ENCODE measurements around the gene LMBR1.

The LMBR1 gene

DNA sequence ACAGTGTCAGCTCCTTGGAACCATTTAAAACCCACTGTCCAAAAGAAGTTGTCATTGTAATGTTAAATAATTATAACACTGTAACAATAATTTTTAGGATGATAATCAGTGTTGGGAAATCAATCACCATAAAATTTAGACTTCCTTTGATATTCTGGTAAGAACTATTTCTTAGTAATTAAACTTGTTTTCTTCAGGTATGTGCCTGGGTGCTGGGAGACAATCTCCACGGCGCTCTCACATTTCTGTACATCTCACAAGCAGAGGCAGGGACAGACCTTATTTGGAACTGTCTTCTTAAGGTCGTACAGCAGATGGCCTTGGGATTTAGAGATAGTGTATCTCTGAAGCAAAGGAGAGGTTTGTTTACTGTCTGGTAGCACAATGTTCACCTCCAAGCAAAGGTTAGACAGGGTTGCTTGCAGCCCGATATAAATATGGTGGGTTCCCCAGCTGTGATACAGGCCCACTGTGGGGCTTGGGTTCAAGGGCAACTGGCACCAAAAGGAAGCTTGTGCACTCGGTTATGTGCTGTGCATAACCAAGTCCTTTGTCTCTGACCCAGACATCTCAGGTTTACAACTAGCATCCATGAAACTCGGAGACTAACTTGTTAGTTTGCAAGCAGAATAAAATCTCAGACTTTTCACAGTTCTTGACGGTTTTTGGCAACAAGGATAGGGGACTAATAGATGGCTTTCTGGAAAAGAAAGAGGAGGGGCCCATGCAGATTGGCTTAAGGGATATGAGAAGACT lies 126.9 kb downstream of the LMBR1 start:
- no peak for DNase-seq (ENCODE audit: insufficient read length, low spot score)
- no peak for FAIRE-seq

DNA sequence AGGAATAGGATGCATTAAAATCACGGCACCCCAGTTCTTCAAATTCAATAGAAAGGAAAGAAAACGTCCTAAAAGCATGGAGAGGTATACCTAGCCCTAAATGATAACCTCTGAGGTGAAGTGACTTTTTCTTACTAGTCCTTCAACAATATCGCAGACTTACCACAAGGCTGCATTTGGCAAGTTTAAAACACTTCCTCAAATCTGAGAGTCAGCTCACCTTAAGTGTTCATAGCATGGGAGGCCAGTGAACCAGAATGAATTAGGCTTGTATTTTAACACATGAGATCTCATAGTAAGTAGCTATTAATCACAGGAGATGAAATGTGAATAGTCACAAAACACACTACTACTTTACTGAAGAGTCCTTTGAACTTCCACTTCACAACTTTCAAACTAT lies 128.2 kb downstream of the LMBR1 start:
- no peak for FAIRE-seq
- no peak for DNase-seq (ENCODE audit: insufficient read length, low spot score)

DNA sequence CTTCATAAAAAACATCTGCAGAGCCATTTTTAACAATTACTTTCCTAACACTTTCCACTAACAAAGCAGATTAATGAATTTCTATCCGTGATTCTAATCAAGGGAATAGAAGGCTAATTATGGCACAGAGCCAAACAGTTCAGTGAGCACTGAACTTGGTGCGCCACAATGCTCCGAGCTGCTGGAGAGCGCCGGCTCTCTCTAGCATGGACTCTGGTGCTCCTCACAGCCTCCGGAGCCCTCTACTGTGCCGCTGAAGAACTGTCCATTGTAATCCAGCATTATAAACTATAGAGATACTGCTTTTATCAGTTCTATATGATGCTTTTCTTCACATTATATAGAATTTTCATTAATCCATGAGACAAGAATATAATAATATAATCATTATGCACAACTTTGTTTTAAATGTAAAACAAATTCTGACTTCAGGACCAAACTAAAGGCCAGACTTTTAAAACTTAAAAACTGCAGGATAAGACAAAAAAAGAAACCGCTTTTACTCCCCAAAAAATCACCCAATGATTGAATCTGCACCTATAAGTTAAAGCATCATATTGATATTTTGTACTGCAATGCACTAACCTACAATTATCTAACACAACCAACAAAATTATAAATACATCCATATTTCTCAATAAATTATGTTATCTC lies 128.8 kb downstream of the LMBR1 start:
- DNase-seq (ENCODE audit: insufficient read length, low spot score) = peak; percentile 24
- FAIRE-seq = no peak

DNA sequence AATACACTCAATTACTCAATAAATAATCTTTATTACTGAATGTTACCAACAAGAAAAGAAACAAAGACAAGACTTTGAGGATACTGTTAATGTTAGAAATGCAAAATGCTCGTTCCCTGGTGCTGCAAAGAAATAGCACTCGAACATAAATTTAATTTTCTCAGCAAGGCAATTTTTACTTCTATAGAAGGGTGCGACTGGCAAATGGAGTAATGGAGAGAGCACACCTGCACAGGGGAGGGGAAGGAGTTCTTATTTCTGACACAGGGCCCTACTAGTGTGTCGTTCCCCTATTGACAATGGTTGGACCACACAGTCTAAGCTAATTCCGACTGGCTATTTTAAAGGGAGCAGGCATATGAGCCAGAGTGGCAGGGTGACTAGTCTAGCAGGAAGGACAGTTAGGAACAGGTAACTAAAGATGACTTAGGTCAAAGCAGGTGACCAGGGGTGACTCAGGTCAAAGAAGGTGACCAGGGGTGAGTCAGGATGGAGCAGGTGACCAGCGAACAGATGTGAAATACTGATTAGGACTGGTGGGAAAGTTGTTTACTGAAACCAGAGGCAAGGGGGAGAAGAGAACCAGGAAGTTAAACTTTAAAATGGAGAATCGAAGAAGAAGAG lies 133.3 kb downstream of the LMBR1 start:
- FAIRE-seq (no peak), DNase-seq (ENCODE audit: insufficient read length, low spot score) (no peak)

DNA sequence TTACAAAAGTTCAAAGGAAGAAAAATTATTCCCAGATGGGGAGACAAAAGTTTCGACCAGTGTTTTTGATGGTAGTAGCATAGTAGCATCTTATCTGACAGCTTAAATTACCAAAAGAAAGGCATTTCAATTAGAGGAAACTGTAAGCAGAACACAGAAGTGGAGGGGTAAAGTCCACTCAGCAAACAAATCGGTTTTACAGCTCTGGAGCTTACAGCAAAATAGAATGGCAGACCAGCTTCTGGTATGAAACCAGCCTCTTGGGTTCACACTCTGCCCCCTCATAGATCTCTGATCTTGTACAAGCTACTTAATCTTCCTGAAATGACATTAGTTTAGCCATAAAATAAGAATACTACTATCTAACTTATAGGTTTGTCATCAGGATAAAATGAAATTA lies 133.8 kb downstream of the LMBR1 start:
- no peak for FAIRE-seq
- DNase-seq (ENCODE audit: insufficient read length, low spot score) = no peak

DNA sequence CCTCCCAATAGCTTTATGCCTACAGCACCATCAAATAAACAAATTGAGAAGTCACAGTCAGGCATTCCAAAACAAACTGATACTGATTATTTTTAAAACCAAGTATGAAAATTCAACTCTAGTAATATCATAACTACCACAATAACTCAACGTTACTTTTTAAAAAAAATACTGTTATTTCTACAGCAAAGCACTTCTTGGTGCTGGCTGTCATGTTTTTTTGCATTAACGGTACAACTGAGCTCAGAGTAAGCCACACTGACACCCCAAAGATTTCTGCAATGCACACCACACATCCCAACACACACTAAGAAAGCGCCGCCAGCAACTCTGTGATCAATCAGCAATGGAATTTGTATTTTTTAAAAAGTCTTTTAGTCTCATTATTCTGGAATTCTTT lies 138.8 kb downstream of the LMBR1 start:
- FAIRE-seq = no peak
- DNase-seq (ENCODE audit: insufficient read length, low spot score) = no peak

DNA sequence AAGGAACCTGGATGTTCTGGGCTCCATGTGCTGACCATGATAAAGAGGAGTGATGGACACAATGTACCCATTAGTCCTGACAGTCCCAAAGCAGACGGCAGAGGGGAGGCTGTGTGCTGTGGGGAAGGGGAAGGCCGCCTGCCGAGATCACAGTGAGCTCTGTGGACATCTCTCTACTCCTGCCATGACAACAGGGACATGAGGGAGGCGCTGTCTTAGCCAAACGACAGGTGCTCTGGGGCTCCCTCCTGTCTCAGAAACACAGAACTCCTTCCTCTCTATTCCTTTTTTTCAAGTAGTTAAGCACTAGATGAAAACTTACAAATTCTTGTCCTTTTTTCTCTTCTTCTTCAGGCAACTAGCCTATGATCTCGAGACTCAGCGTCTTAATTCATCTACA lies 139.4 kb downstream of the LMBR1 start:
- FAIRE-seq (no peak), DNase-seq (ENCODE audit: insufficient read length, low spot score) (no peak)

DNA sequence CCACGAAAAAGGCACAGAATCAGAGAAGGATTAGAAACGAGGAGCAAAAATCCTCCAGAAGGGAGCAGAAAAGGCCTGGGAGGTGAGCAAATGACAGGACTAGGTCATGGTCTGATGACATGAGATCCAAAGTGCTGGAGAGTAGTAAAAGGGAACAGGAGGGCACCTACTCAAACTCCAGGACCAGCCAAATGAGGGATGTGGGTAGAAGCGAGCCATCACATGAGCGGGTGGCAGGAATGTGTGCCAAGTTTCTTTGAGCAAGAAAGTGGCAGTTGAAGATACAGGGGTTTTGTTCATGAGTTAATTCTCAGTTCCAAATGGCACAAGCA lies 139.8 kb downstream of the LMBR1 start:
- no peak for FAIRE-seq
- DNase-seq (ENCODE audit: insufficient read length, low spot score) = no peak

DNA sequence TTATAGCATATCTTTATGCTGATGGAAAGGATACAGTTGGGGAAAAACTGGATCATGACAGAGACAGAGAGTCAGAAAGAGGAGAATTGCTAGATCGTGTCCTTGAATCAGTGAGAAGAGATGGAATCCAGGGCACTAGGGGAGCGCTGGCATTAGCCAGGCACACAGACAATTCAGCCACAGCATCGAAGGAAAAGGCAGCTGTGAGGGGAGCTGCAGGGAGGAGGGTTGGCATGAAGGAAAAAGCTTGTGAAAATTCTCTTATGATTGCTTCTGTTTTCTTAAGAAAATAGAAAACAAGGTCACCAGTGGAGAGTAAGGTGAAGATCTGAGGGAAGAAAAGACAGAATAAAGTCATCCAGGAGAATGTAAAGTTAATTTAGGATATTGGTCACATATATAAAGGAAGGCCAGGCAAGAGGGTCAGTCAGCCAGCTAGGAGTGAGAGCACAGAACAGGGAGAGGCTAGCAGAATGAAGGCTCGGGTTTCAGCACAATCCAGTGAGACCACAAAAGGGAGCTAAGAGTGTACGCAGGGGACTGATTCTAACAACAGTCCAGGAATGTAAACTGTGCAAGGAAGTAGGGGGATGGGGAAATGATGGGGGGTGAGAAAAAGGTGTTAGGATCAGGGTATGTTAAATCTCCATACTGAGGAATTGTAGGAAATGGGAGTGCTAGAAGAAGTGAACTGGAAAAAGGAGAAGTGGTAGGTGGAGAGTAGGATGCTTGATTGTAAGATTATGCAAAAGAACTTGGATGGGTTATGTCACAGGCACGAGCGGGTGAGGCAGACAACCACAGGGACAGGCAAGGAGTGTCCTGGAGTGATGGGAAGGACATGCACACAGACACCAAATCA lies 140.4 kb downstream of the LMBR1 start:
- DNase-seq (ENCODE audit: insufficient read length, low spot score) (no peak), FAIRE-seq (no peak)

DNA sequence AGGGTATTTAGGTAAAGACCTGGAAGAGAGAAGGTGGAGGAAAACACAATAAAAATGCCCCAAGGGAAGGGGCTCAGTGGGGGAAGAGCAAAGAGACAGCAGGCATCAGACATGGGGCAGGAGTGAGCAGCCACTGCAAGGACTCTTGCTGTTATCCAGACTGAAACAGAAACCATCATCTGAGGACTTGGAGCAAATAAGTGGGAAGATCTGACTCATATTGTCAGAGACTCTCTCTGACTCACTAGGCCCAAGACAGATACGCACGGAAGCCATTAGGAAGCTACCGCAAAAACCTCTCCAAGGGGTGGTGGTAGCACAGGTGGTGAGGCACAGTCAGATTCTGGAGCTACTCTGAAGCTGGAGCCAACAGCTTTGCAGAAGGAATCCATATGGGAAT lies 141.7 kb downstream of the LMBR1 start:
- FAIRE-seq (no peak), DNase-seq (ENCODE audit: insufficient read length, low spot score) (no peak)

DNA sequence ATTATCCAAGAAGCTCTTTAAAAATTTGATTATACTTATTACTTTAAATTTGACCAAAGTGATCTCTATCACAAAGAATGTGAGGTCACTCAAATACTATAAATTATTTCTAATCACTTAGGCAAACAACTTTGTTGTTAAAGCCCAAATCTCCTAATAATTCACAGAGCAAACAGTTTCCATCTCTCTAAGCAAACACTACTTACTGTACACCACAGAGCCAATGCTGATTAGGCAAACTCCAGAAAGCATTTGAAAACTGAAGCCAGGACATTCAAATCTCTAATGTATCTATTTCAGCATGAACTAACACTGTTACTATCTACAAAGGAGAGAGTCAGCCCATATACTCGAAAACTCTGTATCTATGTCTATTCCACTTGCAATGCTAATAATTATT lies 145.3 kb downstream of the LMBR1 start:
- FAIRE-seq (no peak), DNase-seq (ENCODE audit: insufficient read length, low spot score) (no peak)

DNA sequence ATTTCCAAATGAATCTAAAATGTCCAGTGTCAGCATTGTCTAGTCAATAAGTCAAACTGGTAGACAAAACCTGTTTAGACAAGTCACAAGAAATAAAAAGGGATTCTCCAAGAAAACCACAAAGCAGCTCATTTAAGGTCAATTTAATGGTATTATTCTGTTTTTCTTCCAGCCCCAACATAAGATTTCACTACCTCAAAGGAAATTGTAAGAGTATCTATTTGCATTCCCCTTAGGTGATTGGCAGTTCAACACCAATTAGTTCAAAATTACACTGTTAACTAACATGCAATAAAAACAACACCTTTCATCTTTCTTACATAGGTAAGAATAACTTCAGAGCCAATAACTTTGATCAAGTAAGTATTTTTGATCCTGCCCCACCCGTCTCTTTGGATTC lies 146.1 kb downstream of the LMBR1 start:
- DNase-seq (ENCODE audit: insufficient read length, low spot score) (no peak), FAIRE-seq (no peak)

DNA sequence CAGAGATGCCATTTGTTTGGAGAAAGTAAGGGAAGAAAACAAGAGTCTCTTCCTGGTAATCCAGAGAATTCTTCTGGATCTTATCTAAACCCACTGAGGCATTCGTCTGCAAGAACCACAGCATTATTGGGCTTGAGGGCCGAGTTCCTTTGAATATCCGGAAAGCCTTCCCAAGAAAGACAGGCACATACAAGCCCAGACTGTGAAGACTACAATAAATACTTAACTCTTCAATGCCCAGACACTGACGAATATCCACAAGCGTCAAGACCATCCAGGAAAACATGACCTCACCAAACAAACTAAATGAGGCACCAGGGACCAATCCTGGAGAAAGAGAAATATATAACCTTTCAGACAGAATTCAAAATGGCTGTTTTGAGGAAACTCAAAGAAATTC lies 153.4 kb downstream of the LMBR1 start:
- FAIRE-seq = no peak
- no peak for DNase-seq (ENCODE audit: insufficient read length, low spot score)

DNA sequence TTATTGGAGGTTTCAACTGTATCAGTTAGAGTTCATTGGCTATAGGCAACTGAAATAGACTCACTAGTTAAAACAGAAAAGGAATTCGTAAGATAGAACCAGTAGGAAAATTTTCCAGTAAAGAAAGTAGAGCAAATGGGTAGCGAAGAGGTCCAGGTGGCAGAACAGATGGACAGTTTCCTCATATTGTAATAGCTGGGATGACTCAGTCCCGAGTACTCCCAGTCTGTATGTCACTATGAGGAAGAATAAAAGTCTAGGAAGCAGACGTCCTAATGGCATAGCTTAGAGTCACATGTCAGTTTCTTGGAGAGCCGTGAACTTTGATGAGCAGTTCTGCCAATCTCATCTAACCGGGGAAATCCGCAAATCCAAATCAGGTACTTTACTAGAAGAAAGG lies 157.1 kb downstream of the LMBR1 start:
- FAIRE-seq = no peak
- no peak for DNase-seq (ENCODE audit: insufficient read length, low spot score)

DNA sequence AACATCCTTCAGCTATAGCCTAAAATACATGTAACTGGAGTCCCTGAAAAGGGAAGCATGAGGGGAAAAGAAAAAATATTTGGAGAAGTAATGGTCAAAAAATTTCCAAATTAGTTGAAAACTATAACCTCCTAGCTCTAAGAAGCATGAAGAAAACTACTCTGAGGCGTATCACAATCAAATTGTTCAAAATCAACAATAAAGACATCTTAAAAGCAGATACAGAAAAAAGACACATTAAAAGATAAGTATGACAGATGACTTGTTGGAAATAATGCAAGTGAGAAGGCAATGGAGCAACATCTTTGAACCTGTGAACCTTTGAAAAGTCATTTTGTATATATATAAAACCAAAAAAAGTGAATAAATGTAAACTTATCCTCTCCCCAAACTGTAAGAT lies 159.3 kb downstream of the LMBR1 start:
- DNase-seq (ENCODE audit: insufficient read length, low spot score) = no peak
- no peak for FAIRE-seq

DNA sequence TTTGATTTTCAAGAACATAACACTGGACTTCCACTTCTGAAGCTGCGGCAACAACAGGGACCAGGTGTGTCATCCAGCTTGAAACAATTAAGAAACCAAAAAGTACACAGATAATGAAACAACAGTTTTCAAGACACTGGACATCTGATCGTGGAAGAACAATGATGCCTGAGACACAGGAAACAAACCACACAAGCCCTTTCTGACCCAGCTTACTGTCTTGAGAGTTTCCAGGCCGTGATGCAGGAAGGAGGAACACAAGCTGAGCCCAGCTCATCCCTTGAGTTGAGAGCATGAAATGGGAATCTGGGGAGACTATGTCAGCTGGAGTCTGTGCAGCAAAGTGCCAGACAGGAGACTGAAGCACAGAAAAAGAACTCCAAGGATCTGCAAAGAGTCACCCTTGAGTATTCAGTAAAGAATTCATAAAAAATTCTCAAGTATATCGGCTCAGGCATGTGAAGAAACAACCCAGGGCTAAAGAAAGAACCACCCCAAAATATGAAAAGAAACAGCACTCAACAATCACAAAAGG lies 160.8 kb downstream of the LMBR1 start:
- FAIRE-seq = no peak

DNA sequence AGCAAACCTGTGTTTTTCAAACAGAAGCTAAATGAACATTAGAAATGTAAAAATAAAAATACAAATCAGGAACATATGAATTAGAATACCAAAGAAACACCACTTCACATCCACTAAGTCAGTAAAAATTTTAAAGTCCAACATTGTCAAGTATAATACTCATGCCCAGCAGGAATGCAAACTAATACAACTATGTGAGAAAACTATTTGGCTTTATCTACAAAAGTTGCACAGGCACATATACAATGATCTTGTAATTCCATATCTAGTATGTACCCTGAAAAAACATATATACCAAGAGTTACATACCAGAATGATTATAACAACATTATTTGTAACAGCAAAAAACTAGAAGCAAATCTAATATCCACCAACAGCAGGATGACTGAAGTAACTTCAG lies 161.3 kb downstream of the LMBR1 start:
- FAIRE-seq (no peak), DNase-seq (ENCODE audit: insufficient read length, low spot score) (no peak)

More for the DNA sequence above, 160.8 kb downstream of the LMBR1 start:
- no peak for DNase-seq (ENCODE audit: insufficient read length, low spot score)

DNA sequence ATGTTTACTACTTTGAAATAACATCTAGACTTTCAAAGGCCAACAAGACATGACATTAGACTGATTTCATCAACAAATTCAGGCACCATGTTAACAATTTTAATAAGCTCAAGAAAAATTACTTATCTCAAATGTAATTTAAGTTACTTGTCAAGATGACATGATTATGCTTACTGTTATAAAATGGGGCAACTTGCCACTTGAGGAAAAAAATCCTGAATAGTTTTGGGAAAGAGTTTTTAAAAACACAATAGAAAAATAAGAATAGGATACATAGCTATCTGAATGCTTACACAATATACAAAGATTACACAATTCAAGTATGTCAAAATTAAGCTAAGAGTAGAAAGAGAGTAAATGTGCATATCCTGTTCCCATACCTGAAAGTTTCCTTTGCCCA lies 167.0 kb downstream of the LMBR1 start:
- FAIRE-seq = no peak

DNA sequence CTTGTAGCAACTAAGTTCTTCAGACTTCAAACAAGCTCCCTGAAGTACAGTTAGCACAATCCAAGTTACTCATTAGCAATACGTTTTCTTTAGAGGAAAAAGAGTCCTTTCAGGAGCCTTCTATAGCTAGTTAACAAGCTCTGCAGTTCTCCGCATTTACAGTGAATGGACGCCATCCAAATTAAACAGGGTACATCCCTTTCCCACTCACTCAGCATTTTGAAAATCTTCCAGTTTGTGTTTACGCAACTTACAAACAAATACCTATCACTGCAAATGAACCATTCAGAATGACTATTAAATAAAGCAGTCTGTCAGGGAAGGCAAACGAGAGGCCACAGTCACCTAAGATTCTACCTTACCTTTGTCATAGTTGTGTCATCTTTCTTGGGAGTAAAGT lies 167.9 kb downstream of the LMBR1 start:
- FAIRE-seq (no peak), DNase-seq (ENCODE audit: insufficient read length, low spot score) (no peak)

More for the DNA sequence above, 167.0 kb downstream of the LMBR1 start:
- no peak for DNase-seq (ENCODE audit: insufficient read length, low spot score)

DNA sequence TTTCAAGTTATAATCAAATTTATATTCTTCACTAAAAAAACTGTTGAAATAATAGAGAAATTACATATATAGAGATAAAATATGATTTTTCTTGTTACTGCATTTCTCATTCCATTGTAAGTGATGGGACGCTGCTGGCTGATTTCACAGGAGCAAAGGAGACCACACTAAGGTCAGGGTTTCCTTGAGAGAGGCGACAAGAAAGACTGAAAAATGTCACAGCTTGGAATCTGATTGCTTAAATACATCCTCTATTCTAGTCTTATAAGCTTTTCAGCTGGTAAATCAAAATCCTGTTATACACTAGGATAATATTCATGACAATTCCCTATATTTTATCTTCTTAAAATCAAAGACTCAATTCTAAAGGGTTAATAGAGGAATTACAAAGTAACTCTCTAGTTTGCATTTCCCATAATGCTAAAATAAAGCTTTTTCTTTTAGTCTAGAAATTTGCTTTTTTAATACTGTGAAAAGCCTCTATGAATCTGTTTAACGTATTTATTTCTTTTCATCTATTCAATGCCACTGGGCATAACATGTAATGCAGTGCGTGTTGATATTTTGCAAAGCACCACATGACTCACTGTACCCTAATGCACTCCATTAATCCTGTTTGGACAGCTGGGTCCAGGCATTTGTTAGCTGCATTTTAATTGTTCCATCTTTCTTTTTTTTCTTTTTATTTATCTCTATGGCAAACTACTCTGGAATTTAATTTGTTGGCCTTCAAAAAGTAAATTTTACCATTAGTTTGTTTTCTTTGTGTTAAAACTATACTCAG lies 170.7 kb downstream of the LMBR1 start:
- no peak for DNase-seq (ENCODE audit: insufficient read length, low spot score)
- FAIRE-seq = no peak

Measured in HTR-8/SVneo (cell line).